Endothelial cell of umbilical vein (primary cell): Measurements from ENCODE around the gene TLE7. TPM values are rescaled to one million over a fixed set of nuclear protein-coding genes. Genes with fewer than 3 reads are reported as not detected.

Source experiments
- BruUV-seq: library from RNA; stranded (reverse); fragments of 400-500 nt; replicated peaks from 2 replicates; lab custom pipeline; 2021; lab: Mats Ljungman, UMichigan
- CTCF ChIA-PET: fragments of 300-600, 350-600 bp; sonication (Branson Sonifier 250); formaldehyde crosslinking; loops from one replicate; lab custom pipeline; 2021; ENCODE audit warnings: antibody characterized with exemption, inconsistent platforms; lab: Charles Lee
- POLR2A ChIA-PET: fragments of 300-600, 350-600 bp; sonication (Branson Sonifier 250); formaldehyde crosslinking; loops from one replicate; lab custom pipeline; 2021; ENCODE audit warnings: antibody characterized with exemption, inconsistent platforms; lab: Charles Lee
- DNase-seq: peaks from one replicate; pipeline ENCODE4 v3.0.0-alpha.2; 2011; ENCODE audit warnings: low read depth, low spot score
- FAIRE-seq: peaks from 2 replicates; lab custom pipeline; 2011; peaks lifted over from hg19 to GRCh38; lab: Jason Lieb, UNC
- H2AFZ ChIP-seq: 2 replicates; pipeline ENCODE4 v1.6.0; 2012; ENCODE audit warnings: low read depth, low read length, control low read depth, inconsistent platforms
- H3K27ac ChIP-seq: 2 replicates; pipeline ENCODE4 v1.5.1; 2011; ENCODE audit warnings: low read depth, mild to moderate bottlenecking, control low read depth, low read length, moderate library complexity; ENCODE audit not compliant: insufficient read depth
- H3K27me3 ChIP-seq, 2 experiments: 2 replicates each; pipeline versions ENCODE4 v1.6.0 to v1.6.1; 2011; ENCODE audit warnings: low read length in 2 of 2, mixed read lengths in 1 of 2; ENCODE audit not compliant: control insufficient read depth in 2 of 2, insufficient read depth in 2 of 2
- H3K36me3 ChIP-seq, 2 experiments: 2 replicates in 1 of 2; 3 replicates in 1 of 2; pipeline ENCODE4 v1.5.1; 2011; ENCODE audit warnings: low read length in 2 of 2, mild to moderate bottlenecking in 1 of 2, moderate library complexity in 1 of 2; ENCODE audit not compliant: control insufficient read depth in 2 of 2, insufficient read depth in 2 of 2; ENCODE audit errors: extremely low read depth in 1 of 2
- H3K4me1 ChIP-seq: 3 replicates; pipeline ENCODE4 v1.5.1; 2011; ENCODE audit warnings: mild to moderate bottlenecking, low read length; ENCODE audit not compliant: control insufficient read depth, insufficient read depth; ENCODE audit errors: extremely low read depth
- H3K4me2 ChIP-seq: 2 replicates; pipeline ENCODE4 v1.6.1; 2011; ENCODE audit warnings: low read length, control low read depth, mixed read lengths; ENCODE audit not compliant: insufficient read depth
- H3K4me3 ChIP-seq, 3 experiments: fragments of 200-600 bp in 1 of 3; sonication (generic), shearing (Covaris generic) in 1 of 3; replicated peaks in 1 of 3; 2 replicates each; pipeline ENCODE4 v1.5.1; 2011 to 2016; ENCODE audit warnings: control low read depth in 3 of 3, low read length in 3 of 3, mild to moderate bottlenecking in 2 of 3, inconsistent platforms in 1 of 3, low read depth in 1 of 3, moderate library complexity in 1 of 3; ENCODE audit not compliant: insufficient read depth in 1 of 3
- H3K79me2 ChIP-seq: 2 replicates; pipeline ENCODE4 v1.6.0; 2012; ENCODE audit warnings: low read length, inconsistent platforms; ENCODE audit not compliant: control insufficient read depth, insufficient read depth
- H3K9ac ChIP-seq: replicated peaks from 2 replicates; pipeline ENCODE3; 2011; ENCODE audit warnings: low read length, control low read depth; ENCODE audit not compliant: insufficient read depth; ENCODE audit errors: extremely low read depth
- H3K9me1 ChIP-seq: replicated peaks from 3 replicates; pipeline ENCODE4 v1.6.0; 2011; ENCODE audit warnings: mild to moderate bottlenecking, low read length; ENCODE audit not compliant: control insufficient read depth, insufficient read depth; ENCODE audit errors: extremely low read depth
- H3K9me3 ChIP-seq: replicated peaks from 2 replicates; pipeline ENCODE4 v1.5.1; 2012; ENCODE audit warnings: low read length, inconsistent platforms; ENCODE audit not compliant: control insufficient read depth, insufficient read depth
- H4K20me1 ChIP-seq: replicated peaks from 2 replicates; pipeline ENCODE3; 2011; ENCODE audit warnings: mild to moderate bottlenecking, low read length; ENCODE audit not compliant: control insufficient read depth, insufficient read depth; ENCODE audit errors: extremely low read depth
- GATA2 ChIP-seq: IDR thresholded peaks from 2 replicates; pipeline ENCODE4 v1.7.0; 2011; ENCODE audit warnings: low read depth, mild to moderate bottlenecking, moderate library complexity, mixed read lengths, low read length; ENCODE audit not compliant: insufficient read length, insufficient read depth
- MYC ChIP-seq: IDR thresholded peaks from one replicate; pipeline ENCODE4 v1.6.1; 2011; ENCODE audit warnings: mild to moderate bottlenecking, low read depth, low read length
- POLR2A ChIP-seq: IDR thresholded peaks from 2 replicates; pipeline ENCODE4 v1.6.1; 2012; ENCODE audit warnings: low read depth, mild to moderate bottlenecking, control low read depth, low read length
- dilution Hi-C: fragments of 300-500 bp; cut with MboI; formaldehyde crosslinking; loops from one replicate; pipeline ENCODE4 v1.15.0; 2019; ENCODE audit warnings: low sequenced_read_pairs; ENCODE audit not compliant: extremely low pct_ligation_motif_present
- intact Hi-C: fragments of 100-400 bp; cut with micrococcal nuclease; formaldehyde crosslinking; loops from one replicate; pipeline ENCODE4 v1.10.0; 2022
- polyA plus RNA-seq, 4 experiments: library from polyadenylated mRNA; depleted of rRNA in 3 of 4; stranded (reverse) in 3 of 4; unstranded in 1 of 4; fragments of >200 nt; gene quantifications; 2 replicates each; pipeline versions ENCODE4 v1.2.1 to v1.2.3, GENCODE V29; 2011 to 2012; ENCODE audit warnings: missing spikeins in 1 of 4
- total RNA-seq: library from RNA; stranded (reverse); gene quantifications from 2 replicates; pipeline ENCODE4 v1.2.3, GENCODE V29; 2021
- TF ChIP-seq, protein P1 (sequence below), 2 donors: IDR thresholded peaks; 1 replicate in 1 of 2; 2 replicates in 1 of 2; pipeline ENCODE4 v1.5.1; 2011; ENCODE audit warnings: low read length in 2 of 2, mild to moderate bottlenecking in 2 of 2, moderate library complexity in 2 of 2, control low read depth in 1 of 2, inconsistent platforms in 1 of 2, low read depth in 1 of 2; ENCODE audit not compliant: insufficient read depth in 1 of 2; ENCODE audit errors: extremely low read depth in 1 of 2

The TLE7 gene
- total and polyA plus RNA-seq, 2 donors (not counting 3 experiments of a cell fraction or from before 2014, with no cell fraction given) = not detected

DNA sequence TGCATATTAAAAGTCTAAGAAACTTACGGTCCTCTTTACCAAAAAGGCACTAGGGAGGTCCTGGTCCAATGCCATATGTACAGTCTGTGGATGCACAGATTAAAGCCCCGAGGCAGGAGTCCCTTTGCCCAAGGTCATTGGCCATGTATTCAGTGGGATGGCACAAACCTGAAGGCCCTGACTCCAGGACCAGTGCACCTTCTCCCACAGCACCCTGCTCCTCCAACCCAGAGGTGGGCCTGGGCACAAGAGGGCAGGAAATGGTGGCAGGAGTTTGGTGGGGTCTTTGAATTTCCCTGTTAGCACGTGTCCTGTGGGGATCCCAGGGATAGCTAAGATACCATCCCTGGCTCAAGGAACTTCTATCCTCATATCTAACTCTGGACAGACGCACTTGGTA, 28.5 kb downstream of the TLE7 start:
- no peaks in the 10 kb centered on the region for H3K4me1 ChIP-seq
- dilution Hi-C loops = no loop called here
- intact Hi-C loops = loop anchor here (2.0 kb wide), 1 partner anchor 197 kb away; no protein-coding TSS in a partner anchor
- no peak overlapping the region for H3K27ac ChIP-seq
- DNase-seq (no peak), FAIRE-seq (no peak)
- TF ChIP-seq POLR2A (no peak), GATA2 (no peak), MYC (no peak)
- TF ChIP-seq, protein P1, sequence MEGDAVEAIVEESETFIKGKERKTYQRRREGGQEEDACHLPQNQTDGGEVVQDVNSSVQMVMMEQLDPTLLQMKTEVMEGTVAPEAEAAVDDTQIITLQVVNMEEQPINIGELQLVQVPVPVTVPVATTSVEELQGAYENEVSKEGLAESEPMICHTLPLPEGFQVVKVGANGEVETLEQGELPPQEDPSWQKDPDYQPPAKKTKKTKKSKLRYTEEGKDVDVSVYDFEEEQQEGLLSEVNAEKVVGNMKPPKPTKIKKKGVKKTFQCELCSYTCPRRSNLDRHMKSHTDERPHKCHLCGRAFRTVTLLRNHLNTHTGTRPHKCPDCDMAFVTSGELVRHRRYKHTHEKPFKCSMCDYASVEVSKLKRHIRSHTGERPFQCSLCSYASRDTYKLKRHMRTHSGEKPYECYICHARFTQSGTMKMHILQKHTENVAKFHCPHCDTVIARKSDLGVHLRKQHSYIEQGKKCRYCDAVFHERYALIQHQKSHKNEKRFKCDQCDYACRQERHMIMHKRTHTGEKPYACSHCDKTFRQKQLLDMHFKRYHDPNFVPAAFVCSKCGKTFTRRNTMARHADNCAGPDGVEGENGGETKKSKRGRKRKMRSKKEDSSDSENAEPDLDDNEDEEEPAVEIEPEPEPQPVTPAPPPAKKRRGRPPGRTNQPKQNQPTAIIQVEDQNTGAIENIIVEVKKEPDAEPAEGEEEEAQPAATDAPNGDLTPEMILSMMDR (IDR thresholded peaks at IDR 0.05; ENCODE audit: extremely low read depth in 1 of 2, insufficient read depth in 1 of 2, low read depth in 1 of 2, low read length in 2 of 2) = no peak
- H3K79me2 ChIP-seq = no peaks in the 10 kb centered on the region
- no peak overlapping the region for H3K9ac ChIP-seq
- H4K20me1 ChIP-seq = no peaks in the 10 kb centered on the region
- CTCF ChIA-PET = interaction anchor here (0.6 to 6.1 kb wide), 30 partner anchors 7 to 548 kb away, joined by 3 to 229 read pairs (median 5); partner anchors contain the start of gene ZNF23
- no peaks in the 10 kb centered on the region for H3K36me3 ChIP-seq
- H2AFZ ChIP-seq = no peak overlapping the region
- no peak overlapping the region for H3K4me2 ChIP-seq
- H3K9me1 ChIP-seq = no peaks in the 10 kb centered on the region
- POLR2A ChIA-PET = no interaction called here
- H3K9me3 ChIP-seq = no peaks in the 10 kb centered on the region
- no peak overlapping the region for H3K4me3 ChIP-seq
- no peaks in the 10 kb centered on the region for H3K27me3 ChIP-seq
- BruUV-seq = no TSS peak
